ENCODE data around the gene RAB41.

Gene RAB41

DNA sequence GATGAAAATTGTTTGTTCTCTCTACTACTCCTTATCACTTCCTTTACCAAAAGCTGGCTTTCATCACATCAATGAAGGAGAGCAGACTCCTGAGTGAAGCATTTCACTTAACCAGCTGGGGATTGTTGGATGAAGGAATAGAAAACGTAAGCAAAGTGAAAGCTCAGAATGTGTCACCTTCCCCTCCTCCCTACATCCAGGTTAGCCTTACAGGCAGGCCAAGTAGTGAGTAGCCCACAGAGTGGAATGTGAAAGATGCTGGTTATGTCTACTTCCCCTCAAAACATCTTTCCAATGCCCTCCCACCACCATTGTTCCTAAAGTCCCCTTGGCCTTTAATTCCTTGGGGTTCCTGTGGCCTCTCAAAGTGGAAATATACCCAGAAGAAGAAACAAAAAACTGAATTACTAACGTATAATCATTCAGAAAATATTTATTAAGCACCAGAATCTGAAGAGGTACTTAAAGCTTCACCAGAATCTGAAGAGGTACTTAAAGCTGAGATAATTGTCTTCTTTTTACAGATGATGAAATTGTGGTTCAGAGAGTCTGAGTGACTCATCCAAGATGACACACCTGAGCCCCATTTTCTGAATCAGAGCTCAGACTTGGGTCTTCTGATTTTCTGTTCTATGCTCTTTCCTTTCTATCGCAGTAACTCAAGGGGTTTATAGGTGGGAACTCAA lies 28.5 kb upstream of the RAB41 start:
- H3K4me3 ChIP-seq (ENCODE audit: low read depth, low read length): no peak overlapping the region
- TF ChIP-seq, protein P1, sequence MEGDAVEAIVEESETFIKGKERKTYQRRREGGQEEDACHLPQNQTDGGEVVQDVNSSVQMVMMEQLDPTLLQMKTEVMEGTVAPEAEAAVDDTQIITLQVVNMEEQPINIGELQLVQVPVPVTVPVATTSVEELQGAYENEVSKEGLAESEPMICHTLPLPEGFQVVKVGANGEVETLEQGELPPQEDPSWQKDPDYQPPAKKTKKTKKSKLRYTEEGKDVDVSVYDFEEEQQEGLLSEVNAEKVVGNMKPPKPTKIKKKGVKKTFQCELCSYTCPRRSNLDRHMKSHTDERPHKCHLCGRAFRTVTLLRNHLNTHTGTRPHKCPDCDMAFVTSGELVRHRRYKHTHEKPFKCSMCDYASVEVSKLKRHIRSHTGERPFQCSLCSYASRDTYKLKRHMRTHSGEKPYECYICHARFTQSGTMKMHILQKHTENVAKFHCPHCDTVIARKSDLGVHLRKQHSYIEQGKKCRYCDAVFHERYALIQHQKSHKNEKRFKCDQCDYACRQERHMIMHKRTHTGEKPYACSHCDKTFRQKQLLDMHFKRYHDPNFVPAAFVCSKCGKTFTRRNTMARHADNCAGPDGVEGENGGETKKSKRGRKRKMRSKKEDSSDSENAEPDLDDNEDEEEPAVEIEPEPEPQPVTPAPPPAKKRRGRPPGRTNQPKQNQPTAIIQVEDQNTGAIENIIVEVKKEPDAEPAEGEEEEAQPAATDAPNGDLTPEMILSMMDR (IDR thresholded peaks at IDR 0.05; ENCODE audit: low read depth, low read length): no peak

DNA sequence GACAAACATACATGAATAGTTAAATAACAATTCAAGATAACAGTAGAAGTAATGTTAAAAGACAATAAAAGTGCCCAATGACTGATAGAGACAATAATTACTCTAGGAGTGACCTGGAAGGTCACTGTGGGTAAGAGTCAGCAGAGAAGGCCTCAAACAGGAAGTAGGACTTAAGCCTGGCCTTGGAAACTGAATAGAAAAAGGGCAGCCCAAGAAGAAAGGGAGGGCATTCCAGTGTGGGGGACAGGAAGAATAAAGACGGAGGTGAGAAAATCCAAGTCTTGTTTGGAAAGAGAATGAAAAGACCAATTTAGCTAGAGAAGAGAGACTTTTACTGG lies 27.9 kb upstream of the RAB41 start:
- TF ChIP-seq, protein P1 (IDR thresholded peaks at IDR 0.05; ENCODE audit: low read depth, low read length): no peak
- no peak overlapping the region for H3K4me3 ChIP-seq (ENCODE audit: low read depth, low read length)

DNA sequence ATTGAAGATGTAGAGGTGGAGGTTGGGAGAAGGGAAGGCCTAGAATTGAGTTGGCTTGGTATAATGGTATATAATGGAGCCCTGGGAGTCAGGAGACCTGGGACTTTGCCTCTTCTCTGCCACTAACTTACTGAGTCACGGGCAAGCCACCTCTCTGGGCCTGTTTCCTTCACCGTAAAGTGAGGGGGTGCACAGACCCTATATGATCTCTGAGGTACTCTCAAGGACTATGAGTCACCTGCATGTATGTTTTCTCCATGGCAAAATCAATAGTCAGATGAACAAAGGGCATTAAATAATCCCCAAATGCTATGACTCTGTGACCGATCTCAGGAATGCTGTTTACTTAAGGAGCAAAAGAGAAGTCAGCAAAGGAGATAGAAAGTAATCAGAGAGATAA lies 27.1 kb upstream of the RAB41 start:
- TF ChIP-seq, protein P1 (IDR thresholded peaks at IDR 0.05; ENCODE audit: low read depth, low read length): no peak

DNA sequence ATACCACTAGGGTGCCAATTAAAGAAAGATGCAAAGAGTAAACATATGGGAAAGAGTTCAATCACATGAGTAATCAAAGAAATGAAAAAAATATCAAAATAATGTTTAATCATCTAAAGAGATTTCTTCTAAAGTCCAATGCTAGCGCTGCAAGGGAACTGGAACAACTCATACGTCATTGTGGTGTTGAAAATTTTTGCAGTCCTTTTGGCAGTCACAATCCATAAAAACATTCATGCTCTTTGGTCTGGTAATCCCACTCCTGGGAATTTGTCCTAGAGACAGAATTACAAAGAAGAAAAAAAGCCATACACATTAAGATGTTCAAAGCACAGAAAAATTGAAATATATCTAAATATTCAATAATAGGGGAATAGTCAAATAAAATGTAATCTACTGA lies 26.5 kb upstream of the RAB41 start:
- H3K4me3 ChIP-seq (ENCODE audit: low read depth, low read length): no peak overlapping the region
- TF ChIP-seq, protein P1 (IDR thresholded peaks at IDR 0.05; ENCODE audit: low read depth, low read length): no peak

More for the DNA sequence above, 27.1 kb upstream of the RAB41 start:
- H3K4me3 ChIP-seq (ENCODE audit: low read depth, low read length): no peak overlapping the region

DNA sequence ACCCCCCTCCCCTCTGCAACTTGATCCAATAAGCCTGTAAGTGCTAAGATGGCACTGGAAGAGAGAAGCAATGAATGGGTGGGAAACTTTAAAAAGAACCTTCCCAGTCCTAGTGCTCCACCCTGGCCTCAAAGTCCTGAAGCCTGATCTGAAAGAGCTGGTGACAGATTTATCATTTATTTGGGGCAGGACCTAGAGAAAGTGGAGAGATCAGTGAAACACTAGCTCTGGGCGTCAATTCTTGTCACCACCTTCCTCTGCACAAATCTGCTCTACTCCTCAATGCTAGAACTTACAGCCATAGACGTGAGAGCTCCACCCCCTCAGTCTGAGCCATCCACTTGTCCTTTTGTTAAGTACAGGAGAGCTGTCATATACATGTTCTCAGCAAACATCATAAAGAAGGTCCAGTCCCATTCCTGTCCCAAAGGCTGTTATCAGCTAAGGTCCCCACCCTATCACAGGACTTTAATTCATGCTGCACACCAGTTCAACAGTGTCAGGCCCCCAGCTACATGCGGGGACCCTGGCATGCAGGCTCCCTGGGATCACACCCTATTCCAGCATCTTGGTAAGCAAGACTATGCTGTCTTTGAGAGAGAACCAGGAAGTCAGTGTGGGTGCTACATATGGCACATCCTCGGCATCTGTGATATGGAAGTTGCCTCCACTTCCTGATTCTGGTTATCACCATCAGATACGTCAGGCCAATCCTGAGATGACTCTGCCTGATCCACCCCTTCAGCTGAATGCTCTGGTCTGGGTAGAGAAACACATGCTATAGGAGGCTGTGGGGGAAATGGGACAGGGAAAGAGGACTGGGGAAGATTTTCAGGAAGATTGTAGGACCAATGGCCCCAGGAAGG lies 24.3 kb upstream of the RAB41 start:
- H3K4me3 ChIP-seq (ENCODE audit: low read depth, low read length): no peak overlapping the region
- TF ChIP-seq, protein P1 (IDR thresholded peaks at IDR 0.05; ENCODE audit: low read depth, low read length): no peak

DNA sequence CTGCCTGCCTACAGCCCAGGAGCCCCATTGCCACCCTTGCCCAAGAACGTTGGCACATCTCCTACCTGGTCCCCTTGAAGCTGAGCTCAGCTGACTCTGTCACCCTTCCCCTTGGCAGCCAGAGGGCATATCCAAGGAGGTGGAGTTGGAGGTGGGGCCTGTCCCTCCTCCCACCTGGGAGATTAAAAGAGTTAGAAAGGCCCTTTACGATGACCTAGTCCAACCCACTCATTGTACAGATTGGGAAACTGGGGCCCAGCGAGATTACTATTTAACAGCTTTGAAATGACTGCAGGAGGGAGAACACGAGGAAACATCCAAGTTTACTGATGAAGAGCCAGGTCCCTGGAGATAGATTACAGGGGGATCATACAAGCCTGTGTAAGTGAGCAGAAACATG lies 21.9 kb upstream of the RAB41 start, which contains the start of gene P2RY4:
Gene P2RY4, minus strand, starts transcription at position 101 of the 400 bp plus-strand sequence. CDS start 580 bp downstream, outside the sequence.
- TF ChIP-seq, protein P1 (IDR thresholded peaks at IDR 0.05; ENCODE audit: low read depth, low read length): no peak
- H3K4me3 ChIP-seq (ENCODE audit: low read depth, low read length): no peak within 1 kb of the TSS

Data from WI38 (cell line).